Ishikawa (cell line): ENCODE measurements around the gene KCNQ1OT1.

Source experiments
- CEBPB ChIP-seq: IDR thresholded peaks from 2 replicates; pipeline ENCODE4 v1.6.1; 2012
- CREB1 ChIP-seq: IDR thresholded peaks from 2 replicates; pipeline ENCODE4 v1.6.1; 2012; ENCODE audit warnings: low read depth
- EGR1 ChIP-seq: IDR thresholded peaks from 2 replicates; pipeline ENCODE4 v1.6.1; 2012
- EP300 ChIP-seq: IDR thresholded peaks from 2 replicates; pipeline ENCODE4 v1.6.1; 2012; ENCODE audit warnings: borderline replicate concordance
- FOXM1 ChIP-seq: IDR thresholded peaks from 2 replicates; pipeline ENCODE4 v1.6.1; 2012; ENCODE audit warnings: low read depth, borderline replicate concordance
- MAX ChIP-seq: IDR thresholded peaks from 2 replicates; pipeline ENCODE4 v1.6.1; 2012
- NFIC ChIP-seq: IDR thresholded peaks from 2 replicates; pipeline ENCODE4 v1.6.1; 2012
- RAD21 ChIP-seq: IDR thresholded peaks from 2 replicates; pipeline ENCODE4 v1.6.1; 2012; ENCODE audit warnings: low read depth
- REST ChIP-seq: IDR thresholded peaks from 2 replicates; pipeline ENCODE4 v1.6.1; 2012; ENCODE audit warnings: low read depth, mild to moderate bottlenecking
- TAF1 ChIP-seq: IDR thresholded peaks from 2 replicates; pipeline ENCODE4 v1.6.1; 2012; ENCODE audit warnings: low read depth, mild to moderate bottlenecking
- TCF12 ChIP-seq: IDR thresholded peaks from 2 replicates; pipeline ENCODE4 v1.6.1; 2012; ENCODE audit warnings: low read depth
- TEAD4 ChIP-seq: IDR thresholded peaks from 2 replicates; pipeline ENCODE4 v1.6.1; 2012
- USF1 ChIP-seq: IDR thresholded peaks from 2 replicates; pipeline ENCODE4 v1.6.1; 2012
- YY1 ChIP-seq: IDR thresholded peaks from 2 replicates; pipeline ENCODE4 v1.6.1; 2012; ENCODE audit warnings: low read depth
- ZBTB7A ChIP-seq: IDR thresholded peaks from 2 replicates; pipeline ENCODE4 v1.6.1; 2012; ENCODE audit warnings: low read depth

The KCNQ1OT1 gene

GRCh38 chr11:2562890-2563212 is 136.9 kb downstream of the KCNQ1OT1 start:
- no peak for TF ChIP-seq CEBPB
- TF ChIP-seq TAF1, result no peak
- no peak for TF ChIP-seq REST
- no peak for TF ChIP-seq TEAD4
- no peak for TF ChIP-seq TCF12
- no peak for TF ChIP-seq MAX
- no peak for TF ChIP-seq ZBTB7A
- TF ChIP-seq CREB1, result no peak
- TF ChIP-seq EGR1, result no peak
- TF ChIP-seq NFIC, result no peak
- TF ChIP-seq RAD21, result no peak
- TF ChIP-seq FOXM1, result no peak
- no peak for TF ChIP-seq USF1

- TF ChIP-seq ZBTB7A, result no peak
- no peak for TF ChIP-seq YY1
- no peak for TF ChIP-seq TCF12
- TF ChIP-seq USF1, result no peak
- TF ChIP-seq EP300, result no peak
- TF ChIP-seq RAD21, result no peak
- no peak for TF ChIP-seq EGR1
- TF ChIP-seq FOXM1, result no peak
- no peak for TF ChIP-seq TAF1
- no peak for TF ChIP-seq CREB1
- TF ChIP-seq REST, result no peak
- TF ChIP-seq NFIC, result no peak
- TF ChIP-seq TEAD4, result no peak
- no peak for TF ChIP-seq MAX
- TF ChIP-seq CEBPB, result no peak
These were observed 137.9 kb downstream of the KCNQ1OT1 start for GRCh38 chr11:2561696-2562581.

- TF ChIP-seq ZBTB7A (no peak), NFIC (no peak), TEAD4 (no peak), USF1 (no peak), EP300 (no peak), CEBPB (no peak), MAX (no peak), FOXM1 (no peak), CREB1 (no peak), REST (no peak), YY1 (no peak), TAF1 (no peak), EGR1 (no peak)
These were observed 140.1 kb downstream of the KCNQ1OT1 start for GRCh38 chr11:2559527-2560311.
